Heart right ventricle (tissue), 16 donors: Measurements from ENCODE around the gene UST. TPM values are rescaled to one million over a fixed set of nuclear protein-coding genes. Genes with fewer than 3 reads are reported as not detected.
"Not testable (repeated sequence)": the region's sequence is repeated elsewhere in the genome, so short reads cannot be mapped to it uniquely, and the experiment has no call there.

Source experiments
- ATAC-seq, 8 donors: fragments of 200-7000 bp; cut with Tn5 transposase; one replicate each; pipeline ENCODE4 v1.9.1; 2020; ENCODE audit warnings: mild to moderate bottlenecking in 8 of 8, moderate library complexity in 8 of 8, moderate number of reproducible peaks in 1 of 8
- DNase-seq, 2 donors: peaks; one replicate each; pipeline ENCODE4 v3.0.0-alpha.2; 2020
- H3K27ac ChIP-seq, 10 donors: fragments of 200-600 bp; sonication (generic) in 2 of 10; one replicate each; pipeline versions ENCODE4 v1.5.0 to v1.8.0; 2020 to 2022; ENCODE audit warnings: mild to moderate bottlenecking in 3 of 10
- H3K27me3 ChIP-seq, 7 donors: fragments of 200-600 bp; one replicate each; pipeline ENCODE4 v1.8.0; 2021 to 2022; ENCODE audit warnings: mild to moderate bottlenecking in 2 of 7
- H3K36me3 ChIP-seq, 9 donors: fragments of 200-600 bp; sonication (generic) in 1 of 9; one replicate each; pipeline versions ENCODE4 v1.5.0 to v1.8.0; 2020 to 2022; ENCODE audit warnings: mild to moderate bottlenecking in 2 of 9
- H3K4me1 ChIP-seq, 9 donors: fragments of 200-600 bp; sonication (generic) in 1 of 9; one replicate each; pipeline versions ENCODE4 v1.5.0 to v1.8.0; 2020 to 2022; ENCODE audit warnings: mild to moderate bottlenecking in 4 of 9
- H3K4me3 ChIP-seq, 10 donors: fragments of 200-600 bp; sonication (generic) in 2 of 10; one replicate each; pipeline versions ENCODE4 v1.5.0 to v1.8.0; 2020 to 2022; ENCODE audit warnings: mild to moderate bottlenecking in 7 of 10, moderate library complexity in 2 of 10
- H3K9me3 ChIP-seq, 11 donors: fragments of 200-600 bp in 10 of 11; sonication (generic) in 2 of 11; one replicate each; pipeline versions ENCODE4 v1.5.0 to v1.8.0; 2013 to 2022; ENCODE audit warnings: mild to moderate bottlenecking in 2 of 11, control low read depth in 1 of 11, moderate library complexity in 1 of 11
- WGBS, 2 donors: extraction: QIAGEN DNeasy Blood & Tissue Kit; methylation state at CpG; one replicate each; pipeline ENCODE4 v1.1.7; 2013; ENCODE audit warnings: inconsistent platforms in 1 of 2; 5-methylcytosine and 5-hydroxymethylcytosine counted together
- intact Hi-C, 10 donors: fragments of 100-400 bp; cut with DNase I; formaldehyde crosslinking; loops; one replicate each; pipeline versions ENCODE4 v1.11.1 to v1.14.2; 2022
- polyA plus RNA-seq, 2 donors: library from polyadenylated mRNA; stranded (reverse); fragments of 200-250 nt; gene quantifications; one replicate each; pipeline ENCODE4 v1.2.3, GENCODE V29; 2013
- total RNA-seq, 10 donors: library from RNA; stranded (reverse); fragmentation: NEBNext Ultra II Directional in 3 of 10; extraction: Animal tissue kit (Norgen Biotek cat#: 25700) in 3 of 10; gene quantifications; one replicate each; pipeline versions ENCODE4 v1.2.1 to v1.2.4, GENCODE V29; 2021 to 2023
- TF ChIP-seq, protein P1 (sequence below), 9 donors: fragments of 200-600 bp; sonication (generic) in 2 of 9; IDR thresholded peaks; one replicate each; pipeline versions ENCODE4 v1.5.0 to v1.8.0; 2021 to 2022; ENCODE audit warnings: antibody characterized with exemption in 9 of 9, mild to moderate bottlenecking in 5 of 9, moderate library complexity in 1 of 9
- donor health status: Arrhythmogenic right ventricular cardiomyopathy.
- donor health status: ischemic (EF 13 %, LVEDD 7.1; RV severe dilation, severe dysfunction).
- donor health status: healthy with polysubstance abuse.
- donor health status: DM: no; HTN: yes; CAD: no.
- donor health status: DM: no; HTN: no; CAD: no.
- donor health status: ischemic (EF 25% LVEDD 6.9; RV normal size, moderate dysfunction).
- donor health status: ischemic (EF 25% LVEDD 5.7; RV mildly dilated, moderate dysfunction).
- donor health status: healthy.
- donor health status: DM: yes; HTN: yes; CAD: no.
- donor health status: Ischemic cardiomyopathy.
- donor health status: ischemic (EF 35%, LVEDD 5.7; RV mildly dilated, moderate dysfunction).
- donor health status: nonischemic (EF 11% LVEDD 7.7; RV severe dilation, severe dysfunction).
- donor health status: DM: yes; HTN: yes; CAD: no.
- donor health status: PGD.
- donor health status: ischemic (EF 29% LVEDD 5.4; RV normal size, mild dysfunction).
- donor health status: nonischemic (EF 23%, LVEDD 6.1; RV moderate dilation, normal function).

Gene UST
- total and polyA plus RNA-seq, 12 donors: 1.6 to 4.1 (median 2.3) TPM

DNA sequence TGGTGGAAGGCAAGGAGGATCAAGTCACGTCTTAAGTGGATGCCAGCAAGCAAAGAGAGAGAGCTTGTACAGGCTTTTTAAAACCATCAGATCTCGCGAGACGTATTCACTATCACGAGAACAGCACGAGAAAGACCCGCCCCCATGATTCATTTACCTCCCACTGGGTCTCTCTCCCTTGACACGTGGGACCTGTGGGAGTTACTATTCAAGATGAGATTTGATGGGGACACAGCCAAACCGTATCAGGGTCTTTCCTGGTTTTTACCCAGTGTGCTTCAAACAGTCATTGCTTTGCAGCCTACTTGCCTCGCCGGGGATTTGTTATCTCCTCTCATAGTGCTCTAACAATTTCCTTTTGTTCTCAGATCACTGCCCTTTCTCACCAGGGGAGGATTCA lies 108.2 kb downstream of the UST start:
- WGBS, 2 donors: 65 to 67% methylated on average over 11 of the region's 11 CpGs
- intact Hi-C loops: no loop called here
- ATAC-seq: no peak
- no peak for DNase-seq
- H3K4me1 ChIP-seq: no peaks in the 10 kb centered on the region
- no peaks in the 10 kb centered on the region for H3K9me3 ChIP-seq
- no peaks in the 10 kb centered on the region for H3K27me3 ChIP-seq
- H3K4me3 ChIP-seq: no peak overlapping the region
- no peaks in the 10 kb centered on the region for H3K36me3 ChIP-seq
- no peak overlapping the region for H3K27ac ChIP-seq
- TF ChIP-seq, protein P1, sequence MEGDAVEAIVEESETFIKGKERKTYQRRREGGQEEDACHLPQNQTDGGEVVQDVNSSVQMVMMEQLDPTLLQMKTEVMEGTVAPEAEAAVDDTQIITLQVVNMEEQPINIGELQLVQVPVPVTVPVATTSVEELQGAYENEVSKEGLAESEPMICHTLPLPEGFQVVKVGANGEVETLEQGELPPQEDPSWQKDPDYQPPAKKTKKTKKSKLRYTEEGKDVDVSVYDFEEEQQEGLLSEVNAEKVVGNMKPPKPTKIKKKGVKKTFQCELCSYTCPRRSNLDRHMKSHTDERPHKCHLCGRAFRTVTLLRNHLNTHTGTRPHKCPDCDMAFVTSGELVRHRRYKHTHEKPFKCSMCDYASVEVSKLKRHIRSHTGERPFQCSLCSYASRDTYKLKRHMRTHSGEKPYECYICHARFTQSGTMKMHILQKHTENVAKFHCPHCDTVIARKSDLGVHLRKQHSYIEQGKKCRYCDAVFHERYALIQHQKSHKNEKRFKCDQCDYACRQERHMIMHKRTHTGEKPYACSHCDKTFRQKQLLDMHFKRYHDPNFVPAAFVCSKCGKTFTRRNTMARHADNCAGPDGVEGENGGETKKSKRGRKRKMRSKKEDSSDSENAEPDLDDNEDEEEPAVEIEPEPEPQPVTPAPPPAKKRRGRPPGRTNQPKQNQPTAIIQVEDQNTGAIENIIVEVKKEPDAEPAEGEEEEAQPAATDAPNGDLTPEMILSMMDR (IDR thresholded peaks at IDR 0.05): no peak

DNA sequence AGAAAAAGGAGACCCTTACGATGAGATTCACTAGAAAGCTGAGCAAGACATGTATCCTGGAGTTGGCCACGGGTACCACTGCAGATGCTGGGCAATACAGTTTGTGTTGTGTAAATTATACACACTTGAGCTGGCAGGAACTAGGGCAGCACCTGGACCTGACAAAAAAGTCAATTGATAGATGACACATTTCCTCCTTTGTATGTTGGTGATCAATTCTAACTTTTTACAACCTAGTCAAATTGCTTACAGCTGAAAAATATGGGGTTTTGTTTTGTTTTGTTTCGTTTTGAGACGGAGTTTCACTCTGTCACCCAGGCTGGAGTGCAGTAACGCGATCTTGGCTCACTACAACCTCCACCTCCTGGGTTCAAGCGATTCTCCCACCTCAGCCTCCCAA lies 108.9 kb downstream of the UST start:
- no peaks in the 10 kb centered on the region for H3K9me3 ChIP-seq
- ATAC-seq (no peak), DNase-seq (no peak)
- H3K36me3 ChIP-seq: no peaks in the 10 kb centered on the region
- intact Hi-C loops: no loop called here
- no peak overlapping the region for H3K27ac ChIP-seq
- TF ChIP-seq, protein P1 (IDR thresholded peaks at IDR 0.05): no peak
- WGBS, 2 donors: 90 to 96% methylated on average over 7 of the region's 7 CpGs
- no peaks in the 10 kb centered on the region for H3K27me3 ChIP-seq
- H3K4me3 ChIP-seq: no peak overlapping the region
- H3K4me1 ChIP-seq: no peaks in the 10 kb centered on the region

- Histone ChIP-seq H3K4me1 (no peaks in the 10 kb centered on the region), H3K27me3 (no peaks in the 10 kb centered on the region), H3K27ac (no peak overlapping the region), H3K4me3 (no peak overlapping the region), H3K36me3 (no peaks in the 10 kb centered on the region), H3K9me3 (no peaks in the 10 kb centered on the region)
- intact Hi-C loops: no loop called here
- DNase-seq (no peak), ATAC-seq (no peak)
- WGBS, 2 donors: 76 to 81% methylated on average over 3 of the region's 3 CpGs
- TF ChIP-seq, protein P1 (IDR thresholded peaks at IDR 0.05): no peak
These were observed 111.1 kb downstream of the UST start for GRCh38 chr6:148857798-148858390.

- H3K36me3 ChIP-seq, H3K27ac ChIP-seq, H3K4me3 ChIP-seq, H3K27me3 ChIP-seq, ATAC-seq, H3K9me3 ChIP-seq, H3K4me1 ChIP-seq, intact Hi-C loops, DNase-seq: not testable (repeated sequence)
- WGBS, 2 donors: 84% methylated on average over 15 to 16 of the region's 16 CpGs
These were observed 117.3 kb downstream of the UST start for GRCh38 chr6:148864132-148864531.

GRCh38 chr6:148864941-148865340 lies 118.1 kb downstream of the UST start:
- Histone ChIP-seq H3K27ac (no peak overlapping the region), H3K9me3 (no peaks in the 10 kb centered on the region), H3K36me3 (no peaks in the 10 kb centered on the region), H3K4me1 (peaks cover 0 to 13% (median 0%) of the 10 kb centered on the region in 9 donors), H3K27me3 (no peaks in the 10 kb centered on the region), H3K4me3 (no peak overlapping the region)
- intact Hi-C loops: no loop called here
- no peak for ATAC-seq
- no peak for DNase-seq
- TF ChIP-seq, protein P1 (IDR thresholded peaks at IDR 0.05): no peak
- whole genome bisulfite sequencing, 2 donors: 80 to 90% methylated on average over 5 of the region's 5 CpGs
